PC-3 (cell line): ENCODE data around the gene INPP5F.

Source experiments
- CTCF ChIP-seq: fragments of 300-600 bp; sonication (generic); conservative IDR thresholded peaks from 2 replicates; pipeline ENCODE4 v1.5.1; 2017; ENCODE audit warnings: antibody characterized with exemption, low read depth, mild to moderate bottlenecking, low read length
- EZH2 ChIP-seq: fragments of 300-600 bp; sonication (generic); IDR thresholded peaks from one replicate; pipeline ENCODE4 v1.6.1; 2017; ENCODE audit warnings: antibody characterized with exemption, mild to moderate bottlenecking, low read length; ENCODE audit not compliant: unreplicated experiment
- EZH2phosphoT487 ChIP-seq: fragments of 300-600 bp; sonication (generic); IDR thresholded peaks from 2 replicates; pipeline ENCODE4 v1.6.1; 2018; ENCODE audit warnings: mild to moderate bottlenecking, antibody characterized with exemption, low read length, borderline replicate concordance

GRCh38 chr10:119772334-119772733 lies 46.5 kb downstream of the INPP5F start:
- no peak for TF ChIP-seq CTCF
- TF ChIP-seq EZH2phosphoT487 = no peak
- no peak for TF ChIP-seq EZH2
